NCI-H1092 treated with DMSO at 0.1 percent for 48 hours (cell line): ENCODE measurements around the gene CT45A6.
"Not testable (repeated sequence)": the region's sequence is repeated elsewhere in the genome, so short reads cannot be mapped to it uniquely, and the experiment has no call there.

Experiments
- DNase-seq: peaks from one replicate; lab custom pipeline; 2025; lab: John Stamatoyannopoulos, UW

CT45A6 gene

GRCh38 chrX:135802687-135803086 is at the start of gene CT45A6:
CT45A6 (minus strand) TSS chrX:135802787; CDS start chrX:135798993, 3,794 bp downstream.
- not testable (repeated sequence) for DNase-seq

- not testable (repeated sequence) for DNase-seq
Measured at GRCh38 chrX:135837180-135837579, 34.6 kb upstream of the CT45A6 start, which contains the start of gene CT45A7. CT45A7 (minus strand) TSS chrX:135837280; CDS start chrX:135833533, 3,747 bp downstream.

- DNase-seq, result not testable (repeated sequence)
Measured at GRCh38 chrX:135819912-135820311, 17.3 kb upstream of the CT45A6 start, which contains the start of gene CT45A2. CT45A2 (minus strand) TSS chrX:135820012; CDS start chrX:135816265, 3,747 bp downstream.

- DNase-seq, result not testable (repeated sequence)
Measured at GRCh38 chrX:135785403-135785802, 17.2 kb downstream of the CT45A6 start, which contains the start of gene CT45A5. CT45A5 (minus strand) TSS chrX:135785503; CDS start chrX:135781729, 3,774 bp downstream.

GRCh38 chrX:135768091-135768490 is 34.5 kb downstream of the CT45A6 start, which contains the start of gene CT45A3:
CT45A3 (minus strand) TSS chrX:135768191; CDS start chrX:135764444, 3,747 bp downstream.
- DNase-seq, result not testable (repeated sequence)

- DNase-seq, result not testable (repeated sequence)
Measured at GRCh38 chrX:135744739-135745138, 57.8 kb downstream of the CT45A6 start.
